GM12801 (cell line): ENCODE measurements around the gene ENOSF1.

Experiments
- TF ChIP-seq, protein P1 (sequence below): IDR thresholded peaks from one replicate; pipeline ENCODE4 v1.5.1; 2011; ENCODE audit warnings: control low read depth; ENCODE audit not compliant: insufficient read length; ENCODE audit errors: extremely low read depth

Gene ENOSF1

DNA sequence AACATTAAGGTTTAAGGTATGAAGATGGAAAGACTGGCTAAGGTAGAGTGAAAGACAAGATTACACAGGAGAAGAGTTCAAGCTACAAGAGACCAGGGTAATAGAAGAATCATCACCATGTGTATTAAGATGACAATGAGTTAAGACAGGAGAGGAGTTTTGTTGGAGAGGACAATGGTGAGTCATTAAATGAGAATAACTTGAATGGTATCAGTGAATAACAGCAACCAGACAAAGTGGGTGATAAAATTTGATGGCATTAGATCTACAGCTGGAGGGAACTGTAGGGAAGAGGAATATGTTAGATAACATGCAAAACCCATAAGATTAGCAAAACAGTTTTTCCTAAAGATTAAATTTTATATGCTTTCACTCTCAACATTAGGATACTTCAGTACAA lies 18.8 kb upstream of the ENOSF1 start:
- TF ChIP-seq, protein P1, sequence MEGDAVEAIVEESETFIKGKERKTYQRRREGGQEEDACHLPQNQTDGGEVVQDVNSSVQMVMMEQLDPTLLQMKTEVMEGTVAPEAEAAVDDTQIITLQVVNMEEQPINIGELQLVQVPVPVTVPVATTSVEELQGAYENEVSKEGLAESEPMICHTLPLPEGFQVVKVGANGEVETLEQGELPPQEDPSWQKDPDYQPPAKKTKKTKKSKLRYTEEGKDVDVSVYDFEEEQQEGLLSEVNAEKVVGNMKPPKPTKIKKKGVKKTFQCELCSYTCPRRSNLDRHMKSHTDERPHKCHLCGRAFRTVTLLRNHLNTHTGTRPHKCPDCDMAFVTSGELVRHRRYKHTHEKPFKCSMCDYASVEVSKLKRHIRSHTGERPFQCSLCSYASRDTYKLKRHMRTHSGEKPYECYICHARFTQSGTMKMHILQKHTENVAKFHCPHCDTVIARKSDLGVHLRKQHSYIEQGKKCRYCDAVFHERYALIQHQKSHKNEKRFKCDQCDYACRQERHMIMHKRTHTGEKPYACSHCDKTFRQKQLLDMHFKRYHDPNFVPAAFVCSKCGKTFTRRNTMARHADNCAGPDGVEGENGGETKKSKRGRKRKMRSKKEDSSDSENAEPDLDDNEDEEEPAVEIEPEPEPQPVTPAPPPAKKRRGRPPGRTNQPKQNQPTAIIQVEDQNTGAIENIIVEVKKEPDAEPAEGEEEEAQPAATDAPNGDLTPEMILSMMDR, result no peak

- TF ChIP-seq, protein P1, result no peak
These were observed 18.3 kb upstream of the ENOSF1 start for GRCh38 chr18:730692-731091.

GRCh38 chr18:725646-726045 lies 13.2 kb upstream of the ENOSF1 start:
- TF ChIP-seq, protein P1, result no peak

GRCh38 chr18:723541-724080 lies 11.2 kb upstream of the ENOSF1 start:
- TF ChIP-seq, protein P1, result no peak

DNA sequence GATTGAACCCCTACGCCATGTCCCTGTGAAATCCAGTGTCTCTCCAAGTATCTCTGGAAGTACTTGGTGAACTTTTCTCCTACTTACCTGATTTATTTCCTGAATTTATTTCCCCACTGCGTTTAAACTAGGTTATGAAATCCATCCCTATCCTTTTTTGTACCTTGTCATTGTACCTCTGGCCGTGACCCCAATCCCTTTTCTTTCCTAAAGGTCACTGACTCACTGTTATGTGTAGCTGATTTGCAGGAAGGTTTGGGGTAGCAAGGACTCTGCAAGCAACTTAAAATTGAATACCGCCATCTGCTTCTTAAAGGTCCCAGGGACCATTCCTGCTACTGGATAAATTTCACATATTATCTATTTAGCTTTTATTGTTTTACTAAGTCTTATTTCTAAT lies 4.6 kb upstream of the ENOSF1 start:
- TF ChIP-seq, protein P1, result no peak

DNA sequence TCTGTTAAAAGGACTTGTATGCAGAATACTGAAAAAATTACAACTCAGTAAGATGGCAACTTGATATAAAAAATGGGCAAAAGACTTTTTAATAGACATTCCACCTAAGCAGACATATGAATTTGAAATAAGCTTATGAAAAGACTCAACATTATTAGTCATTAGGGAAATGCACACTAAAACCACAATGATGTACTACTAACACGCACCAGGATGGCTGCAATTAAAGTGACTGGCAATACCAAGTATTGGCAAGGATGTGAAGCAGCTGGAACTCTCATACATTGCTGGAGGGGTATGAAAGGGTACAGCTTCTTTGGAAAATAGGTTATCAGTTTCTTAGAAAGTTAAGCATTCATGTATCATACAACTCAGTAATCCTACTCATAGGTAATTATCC lies 3.2 kb upstream of the ENOSF1 start:
- TF ChIP-seq, protein P1, result no peak

DNA sequence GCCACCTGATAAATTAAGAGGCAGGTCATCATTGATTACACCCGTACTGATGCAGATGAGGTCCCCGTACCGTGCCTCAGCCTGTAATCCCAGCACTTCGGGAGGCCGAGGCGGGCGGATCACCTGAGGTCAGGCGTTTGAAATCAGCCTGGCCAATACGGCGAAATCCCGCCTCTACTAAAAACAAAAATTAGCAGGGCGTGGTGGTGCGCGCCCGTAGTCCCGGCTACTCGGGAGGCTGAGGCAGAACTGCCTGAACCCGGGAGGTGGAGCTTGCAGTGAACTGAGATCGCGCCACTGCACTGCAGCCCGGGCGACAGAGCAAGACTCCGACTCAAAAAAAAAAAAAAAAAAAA lies 683 bp upstream of the ENOSF1 start:
- TF ChIP-seq, protein P1, result no peak
